ENCODE data around the gene CDCP1.

DNA sequence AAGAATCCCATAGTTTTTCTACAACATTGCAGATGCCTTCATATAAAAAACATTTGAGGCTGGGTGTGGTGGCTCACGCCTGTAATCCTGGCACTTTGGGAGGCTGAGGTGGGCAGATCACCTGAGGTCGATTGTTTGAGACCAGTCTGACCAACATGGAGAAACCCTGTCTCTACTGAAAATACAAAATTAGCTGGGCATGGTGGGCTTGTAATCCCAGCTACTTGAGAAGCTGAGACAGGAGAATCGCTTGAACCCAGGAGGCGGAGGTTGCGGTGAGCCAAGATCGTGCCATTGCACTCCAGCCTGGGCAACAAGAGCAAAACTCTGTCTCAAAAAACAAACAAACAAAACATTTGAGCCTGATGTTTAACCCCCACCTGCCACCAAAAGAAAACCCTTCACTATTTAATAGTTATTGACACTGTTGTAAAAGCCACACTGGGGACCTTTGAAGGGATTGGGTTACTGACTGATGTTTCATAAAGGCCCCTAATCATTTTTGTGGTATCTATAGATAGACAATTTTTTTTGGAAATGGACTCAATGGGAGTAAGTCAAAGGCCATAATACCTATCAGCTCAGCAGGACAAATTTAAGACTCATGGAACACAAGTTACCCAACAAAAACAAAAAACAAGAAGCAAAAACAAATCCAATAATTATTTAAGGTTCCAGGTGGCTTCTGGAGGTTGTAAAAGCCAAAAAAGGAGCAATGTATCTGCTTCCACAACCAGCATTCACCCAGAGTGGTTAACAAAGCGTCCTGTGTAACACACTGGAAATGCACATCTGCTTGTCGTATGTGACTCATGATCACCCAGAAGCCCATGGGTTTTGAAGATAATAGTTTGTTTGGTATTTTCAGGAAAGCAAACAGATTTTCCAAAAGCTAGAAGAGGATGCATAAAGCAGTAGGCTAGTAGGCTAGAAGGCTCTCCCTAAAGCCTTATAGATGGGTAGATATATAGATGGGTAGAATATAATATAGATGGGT lies 41.2 kb downstream of the CDCP1 start:
- TF ChIP-seq, protein P1, sequence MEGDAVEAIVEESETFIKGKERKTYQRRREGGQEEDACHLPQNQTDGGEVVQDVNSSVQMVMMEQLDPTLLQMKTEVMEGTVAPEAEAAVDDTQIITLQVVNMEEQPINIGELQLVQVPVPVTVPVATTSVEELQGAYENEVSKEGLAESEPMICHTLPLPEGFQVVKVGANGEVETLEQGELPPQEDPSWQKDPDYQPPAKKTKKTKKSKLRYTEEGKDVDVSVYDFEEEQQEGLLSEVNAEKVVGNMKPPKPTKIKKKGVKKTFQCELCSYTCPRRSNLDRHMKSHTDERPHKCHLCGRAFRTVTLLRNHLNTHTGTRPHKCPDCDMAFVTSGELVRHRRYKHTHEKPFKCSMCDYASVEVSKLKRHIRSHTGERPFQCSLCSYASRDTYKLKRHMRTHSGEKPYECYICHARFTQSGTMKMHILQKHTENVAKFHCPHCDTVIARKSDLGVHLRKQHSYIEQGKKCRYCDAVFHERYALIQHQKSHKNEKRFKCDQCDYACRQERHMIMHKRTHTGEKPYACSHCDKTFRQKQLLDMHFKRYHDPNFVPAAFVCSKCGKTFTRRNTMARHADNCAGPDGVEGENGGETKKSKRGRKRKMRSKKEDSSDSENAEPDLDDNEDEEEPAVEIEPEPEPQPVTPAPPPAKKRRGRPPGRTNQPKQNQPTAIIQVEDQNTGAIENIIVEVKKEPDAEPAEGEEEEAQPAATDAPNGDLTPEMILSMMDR (IDR thresholded peaks at IDR 0.05): no peak
- TF ChIP-seq POLR2A (IDR thresholded peaks at IDR 0.05) (no peak), EP300 (IDR thresholded peaks at IDR 0.05) (no peak)
